IMR-90 (cell line): Measurements from ENCODE around the gene SIPA1L3. TPM values are rescaled to one million over a fixed set of nuclear protein-coding genes. Genes with fewer than 3 reads are reported as not detected.

Experiments
- ATAC-seq: fragments of 200-7000 bp; cut with Tn5 transposase; 2 replicates; pipeline ENCODE4 v1.9.1; 2020; ENCODE audit warnings: low read depth, mild to moderate bottlenecking, moderate library complexity
- BruUV-seq: library from RNA; stranded (reverse); fragments of 400-500 nt; replicated peaks from 2 replicates; lab custom pipeline; 2021; lab: Mats Ljungman, UMichigan
- CTCF ChIA-PET: fragments of 300-600 bp; formaldehyde crosslinking; extraction: SDS; loops from one replicate; lab custom pipeline; 2021; ENCODE audit warnings: antibody characterized with exemption; lab: Yijun Ruan, JAX
- POLR2A ChIA-PET: fragments of 300-600 bp; sonication (Branson Sonifier 250); formaldehyde crosslinking; loops from one replicate; lab custom pipeline; 2022; ENCODE audit warnings: antibody characterized with exemption; ENCODE audit not compliant: unreplicated experiment; lab: Charles Lee
- DNase-seq: peaks from one replicate; pipeline ENCODE4 v3.0.0; 2013
- H2AFZ ChIP-seq: replicated peaks from 2 replicates; pipeline ENCODE3; 2013; ENCODE audit warnings: low read length, mild to moderate bottlenecking; ENCODE audit not compliant: poor library complexity
- H2AK5ac ChIP-seq: 2 replicates; pipeline ENCODE4 v1.6.1; 2013; ENCODE audit warnings: low read depth, low read length, inconsistent platforms
- H2AK9ac ChIP-seq: replicated peaks from 2 replicates; pipeline ENCODE3; 2013; ENCODE audit warnings: mild to moderate bottlenecking, low read depth, low read length, moderate library complexity; ENCODE audit not compliant: poor library complexity
- H2BK120ac ChIP-seq: 2 replicates; pipeline ENCODE4 v1.6.1; 2013; ENCODE audit warnings: low read depth, low read length, inconsistent platforms
- H2BK15ac ChIP-seq: 3 replicates; pipeline ENCODE4 v1.6.1; 2013; ENCODE audit warnings: low read depth, low read length, inconsistent platforms
- H2BK20ac ChIP-seq: 2 replicates; pipeline ENCODE4 v1.6.1; 2013; ENCODE audit warnings: low read depth, mild to moderate bottlenecking, inconsistent platforms, low read length, moderate library complexity
- H2BK5ac ChIP-seq: 2 replicates; pipeline ENCODE4 v1.6.1; 2013; ENCODE audit warnings: mild to moderate bottlenecking, low read depth, low read length, inconsistent platforms; ENCODE audit not compliant: poor library complexity, severe bottlenecking
- H3K14ac ChIP-seq: replicated peaks from 2 replicates; pipeline ENCODE4 v1.6.1; 2013; ENCODE audit warnings: low read depth, low read length, inconsistent platforms
- H3K18ac ChIP-seq: 2 replicates; pipeline ENCODE4 v1.6.1; 2013; ENCODE audit warnings: low read depth, low read length, control low read depth
- H3K23ac ChIP-seq: 2 replicates; pipeline ENCODE4 v1.6.1; 2013; ENCODE audit warnings: low read depth, low read length, inconsistent platforms
- H3K27ac ChIP-seq: 2 replicates; pipeline ENCODE4 v1.5.1; 2013; ENCODE audit warnings: mild to moderate bottlenecking, control low read depth, low read length; ENCODE audit not compliant: insufficient read depth
- H3K27me3 ChIP-seq: 2 replicates; pipeline ENCODE4 v1.6.1; 2013; ENCODE audit warnings: low read length; ENCODE audit not compliant: control insufficient read depth, insufficient read depth
- H3K36me3 ChIP-seq: 2 replicates; pipeline ENCODE4 v1.6.1; 2013; ENCODE audit warnings: low read length, mixed read lengths; ENCODE audit not compliant: control insufficient read depth, insufficient read depth
- H3K4ac ChIP-seq: 2 replicates; pipeline ENCODE4 v1.6.1; 2013; ENCODE audit warnings: low read depth, low read length, inconsistent platforms
- H3K4me1 ChIP-seq: 2 replicates; pipeline ENCODE4 v1.6.1; 2013; ENCODE audit warnings: low read length, mixed read lengths; ENCODE audit not compliant: control insufficient read depth, insufficient read depth
- H3K4me2 ChIP-seq: 2 replicates; pipeline ENCODE4 v1.6.1; 2013; ENCODE audit warnings: low read depth, mild to moderate bottlenecking, control low read depth, low read length, moderate library complexity
- H3K4me3 ChIP-seq: 2 replicates; pipeline ENCODE4 v1.5.1; 2013; ENCODE audit warnings: low read depth, mild to moderate bottlenecking, control low read depth, low read length, moderate library complexity; ENCODE audit not compliant: insufficient read depth
- H3K56ac ChIP-seq: 2 replicates; pipeline ENCODE4 v1.6.1; 2013; ENCODE audit warnings: low read length, inconsistent platforms; ENCODE audit not compliant: insufficient read depth; ENCODE audit errors: extremely low read depth
- H3K79me1 ChIP-seq, 2 experiments: 2 replicates each; pipeline ENCODE4 v1.6.1; 2013; ENCODE audit warnings: low read length in 2 of 2, inconsistent platforms in 1 of 2, low read depth in 1 of 2
- H3K9ac ChIP-seq: 2 replicates; pipeline ENCODE4 v1.6.1; 2013; ENCODE audit warnings: low read depth, low read length, control low read depth
- H3K9me1 ChIP-seq: 2 replicates; pipeline ENCODE4 v1.6.1; 2013; ENCODE audit warnings: low read length, inconsistent platforms; ENCODE audit not compliant: insufficient read depth
- H3K9me3 ChIP-seq: 2 replicates; pipeline ENCODE4 v1.6.1; 2013; ENCODE audit warnings: low read length; ENCODE audit not compliant: control insufficient read depth, insufficient read depth
- H4K20me1 ChIP-seq: 2 replicates; pipeline ENCODE4 v1.6.1; 2013; ENCODE audit warnings: low read length, inconsistent platforms; ENCODE audit not compliant: insufficient read depth
- H4K5ac ChIP-seq: 2 replicates; pipeline ENCODE4 v1.6.1; 2013; ENCODE audit warnings: mild to moderate bottlenecking, low read depth, low read length, control low read depth
- H4K8ac ChIP-seq, 2 experiments: 2 replicates each; pipeline ENCODE4 v1.6.1; 2013; ENCODE audit warnings: low read depth in 2 of 2, low read length in 2 of 2, control low read depth in 1 of 2, inconsistent platforms in 1 of 2
- H4K91ac ChIP-seq: 2 replicates; pipeline ENCODE4 v1.6.1; 2013; ENCODE audit warnings: low read depth, low read length, inconsistent platforms; ENCODE audit not compliant: insufficient read depth
- BHLHE40 ChIP-seq: fragments of 150-350 bp; IDR thresholded peaks from 2 replicates; pipeline ENCODE4 v1.6.1; 2016; ENCODE audit warnings: mild to moderate bottlenecking, low read depth, low read length
- CEBPB ChIP-seq: IDR thresholded peaks from 2 replicates; pipeline ENCODE4 v1.6.1; 2012; ENCODE audit warnings: low read depth, low read length, improper control_type of control experiment
- CHD1 ChIP-seq: IDR thresholded peaks from 2 replicates; pipeline ENCODE4 v1.6.1; 2012; ENCODE audit warnings: low read depth, low read length, improper control_type of control experiment
- FOS ChIP-seq: fragments of 150-350 bp; IDR thresholded peaks from 2 replicates; pipeline ENCODE4 v1.6.1; 2016; ENCODE audit warnings: low read depth, low read length
- MAFK ChIP-seq: IDR thresholded peaks from 2 replicates; pipeline ENCODE4 v1.6.1; 2012; ENCODE audit warnings: low read depth, low read length, improper control_type of control experiment
- MAZ ChIP-seq: IDR thresholded peaks from 2 replicates; pipeline ENCODE4 v1.6.1; 2012; ENCODE audit warnings: low read depth, mild to moderate bottlenecking, low read length, improper control_type of control experiment, moderate library complexity, borderline replicate concordance
- NFE2L2 ChIP-seq: fragments of 150-350 bp; IDR thresholded peaks from 2 replicates; pipeline ENCODE4 v1.6.1; 2016; ENCODE audit warnings: low read depth, mild to moderate bottlenecking, low read length
- POLR2A ChIP-seq: IDR thresholded peaks from 2 replicates; pipeline ENCODE4 v1.6.1; 2012; ENCODE audit warnings: mild to moderate bottlenecking, low read depth, low read length
- RAD21 ChIP-seq: IDR thresholded peaks from 2 replicates; pipeline ENCODE4 v1.6.1; 2012; ENCODE audit warnings: low read length, improper control_type of control experiment
- RCOR1 ChIP-seq: IDR thresholded peaks from 2 replicates; pipeline ENCODE4 v1.6.1; 2012; ENCODE audit warnings: mild to moderate bottlenecking, low read length, improper control_type of control experiment; ENCODE audit not compliant: insufficient replicate concordance
- SMC3 ChIP-seq: fragments of 150-350 bp; IDR thresholded peaks from 2 replicates; pipeline ENCODE4 v1.6.1; 2016; ENCODE audit warnings: low read depth, mild to moderate bottlenecking, antibody characterized with exemption, low read length, moderate library complexity
- WGBS, 2 experiments: methylation state at CpG; one replicate each; pipeline versions ENCODE4 v1.1.5 to v1.1.7; 2013; ENCODE audit warnings: missing lambda C conversion rate in 2 of 2; ENCODE audit not compliant: insufficient read length in 1 of 2; ENCODE audit errors: extremely low coverage in 2 of 2; 5-methylcytosine and 5-hydroxymethylcytosine counted together
- dilution Hi-C: fragments of 300-500 bp; cut with HindIII; formaldehyde crosslinking; loops from one replicate; pipeline ENCODE4 v1.14.3; 2018; ENCODE audit warnings: low sequenced_read_pairs; ENCODE audit not compliant: unreplicated experiment
- in situ Hi-C: fragments of 300-500 bp; cut with MboI; formaldehyde crosslinking; loops from 3 replicates; pipeline ENCODE4 v1.14.3; 2019; ENCODE audit warnings: low sequenced_read_pairs, inconsistent platforms, mixed read lengths
- intact Hi-C: fragments of 100-400 bp; cut with micrococcal nuclease; formaldehyde crosslinking; loops from 2 replicates; pipeline ENCODE4 v1.10.0; 2022
- polyA plus RNA-seq, 3 experiments: library from polyadenylated mRNA; depleted of rRNA; stranded (reverse); fragments of >200 nt; gene quantifications; 2 replicates each; pipeline ENCODE4 v1.2.3, GENCODE V29; 2012; ENCODE audit warnings: low replicate concordance in 1 of 3
- total RNA-seq: library from RNA; depleted of rRNA; stranded (reverse); fragments of >200 nt; gene quantifications from 2 replicates; pipeline ENCODE4 v1.2.3, GENCODE V29; 2012
- TF ChIP-seq, protein P1 (sequence below): fragments of 150-350 bp; IDR thresholded peaks from 2 replicates; pipeline ENCODE4 v1.6.1; 2016; ENCODE audit warnings: low read depth, mild to moderate bottlenecking, low read length, moderate library complexity, borderline replicate concordance
- TF ChIP-seq, protein P2 (sequence below): conservative IDR thresholded peaks from 2 replicates; pipeline ENCODE4 v1.5.1; 2012; ENCODE audit warnings: mild to moderate bottlenecking, low read depth, low read length, improper control_type of control experiment

Gene SIPA1L3
- total and polyA plus RNA-seq, 2 of the 4 experiments (the other 2 are of a cell fraction) = 4.1 to 9.4 TPM

DNA sequence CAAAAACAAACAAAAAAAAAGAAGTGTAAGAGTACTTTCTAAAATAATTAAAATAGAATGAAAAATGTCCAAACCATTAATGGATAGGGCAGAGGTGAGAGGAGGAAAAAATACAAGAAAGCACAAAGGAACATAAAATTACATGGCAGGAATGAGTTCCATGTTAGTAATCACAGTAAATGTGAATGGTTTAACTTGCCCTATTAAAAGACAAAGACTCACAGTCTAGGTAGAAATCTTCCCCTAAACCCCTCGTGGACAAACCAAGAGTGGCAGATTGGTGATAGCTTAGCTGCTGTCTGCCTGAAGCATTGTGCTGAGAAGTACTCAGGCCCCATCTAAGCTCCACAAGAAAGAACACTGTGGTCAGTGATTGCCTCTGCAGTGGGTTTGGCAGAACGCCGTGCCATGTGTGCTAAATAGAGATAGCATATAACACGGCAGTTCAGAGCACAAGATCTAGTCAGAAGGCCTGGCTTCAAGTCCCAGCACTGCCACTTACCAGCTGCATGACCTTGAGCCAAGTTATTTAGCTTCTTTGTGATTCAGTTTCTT is 213.5 kb downstream of the SIPA1L3 start:
- POLR2A ChIA-PET = no interaction called here
- intact Hi-C loops = no loop called here

More for the DNA sequence above, 213.5 kb downstream of the SIPA1L3 start:
- in situ Hi-C loops = no loop called here
- no peak overlapping the region for H3K56ac ChIP-seq
- H3K9ac ChIP-seq = no peak overlapping the region
- CTCF ChIA-PET = interaction anchor here (0.8 kb wide), 1 partner anchor 217 kb away, joined by 3 read pairs; no protein-coding TSS in a partner anchor
- no peak overlapping the region for H2BK5ac ChIP-seq
- WGBS, 2 experiments = 100% methylated on average over 4 of the region's 4 CpGs; no CpG with 5 or more reads in 1 of the 2 experiments
- peaks cover 2% of the 10 kb centered on the region for H3K4me1 ChIP-seq
- no peak overlapping the region for H2AFZ ChIP-seq
- no peak overlapping the region for H3K27ac ChIP-seq
- no peak overlapping the region for H3K18ac ChIP-seq
- H2BK20ac ChIP-seq = no peak overlapping the region
- H3K23ac ChIP-seq = no peak overlapping the region
- H2AK9ac ChIP-seq = no peak overlapping the region
- no peak overlapping the region for H3K4ac ChIP-seq
- no TSS peak for BruUV-seq
- H3K79me1 ChIP-seq = peaks cover 4 to 18% of the 10 kb centered on the region in 2 experiments
- H3K4me2 ChIP-seq = no peak overlapping the region
- no peak for ATAC-seq
- TF ChIP-seq CEBPB (no peak), FOS (no peak), SMC3 (no peak), CHD1 (no peak), RCOR1 (no peak), BHLHE40 (no peak), RAD21 (no peak), MAZ (no peak), MAFK (no peak), POLR2A (no peak), NFE2L2 (no peak)
- TF ChIP-seq, protein P1, sequence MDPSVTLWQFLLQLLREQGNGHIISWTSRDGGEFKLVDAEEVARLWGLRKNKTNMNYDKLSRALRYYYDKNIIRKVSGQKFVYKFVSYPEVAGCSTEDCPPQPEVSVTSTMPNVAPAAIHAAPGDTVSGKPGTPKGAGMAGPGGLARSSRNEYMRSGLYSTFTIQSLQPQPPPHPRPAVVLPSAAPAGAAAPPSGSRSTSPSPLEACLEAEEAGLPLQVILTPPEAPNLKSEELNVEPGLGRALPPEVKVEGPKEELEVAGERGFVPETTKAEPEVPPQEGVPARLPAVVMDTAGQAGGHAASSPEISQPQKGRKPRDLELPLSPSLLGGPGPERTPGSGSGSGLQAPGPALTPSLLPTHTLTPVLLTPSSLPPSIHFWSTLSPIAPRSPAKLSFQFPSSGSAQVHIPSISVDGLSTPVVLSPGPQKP = no peak
- TF ChIP-seq, protein P2, sequence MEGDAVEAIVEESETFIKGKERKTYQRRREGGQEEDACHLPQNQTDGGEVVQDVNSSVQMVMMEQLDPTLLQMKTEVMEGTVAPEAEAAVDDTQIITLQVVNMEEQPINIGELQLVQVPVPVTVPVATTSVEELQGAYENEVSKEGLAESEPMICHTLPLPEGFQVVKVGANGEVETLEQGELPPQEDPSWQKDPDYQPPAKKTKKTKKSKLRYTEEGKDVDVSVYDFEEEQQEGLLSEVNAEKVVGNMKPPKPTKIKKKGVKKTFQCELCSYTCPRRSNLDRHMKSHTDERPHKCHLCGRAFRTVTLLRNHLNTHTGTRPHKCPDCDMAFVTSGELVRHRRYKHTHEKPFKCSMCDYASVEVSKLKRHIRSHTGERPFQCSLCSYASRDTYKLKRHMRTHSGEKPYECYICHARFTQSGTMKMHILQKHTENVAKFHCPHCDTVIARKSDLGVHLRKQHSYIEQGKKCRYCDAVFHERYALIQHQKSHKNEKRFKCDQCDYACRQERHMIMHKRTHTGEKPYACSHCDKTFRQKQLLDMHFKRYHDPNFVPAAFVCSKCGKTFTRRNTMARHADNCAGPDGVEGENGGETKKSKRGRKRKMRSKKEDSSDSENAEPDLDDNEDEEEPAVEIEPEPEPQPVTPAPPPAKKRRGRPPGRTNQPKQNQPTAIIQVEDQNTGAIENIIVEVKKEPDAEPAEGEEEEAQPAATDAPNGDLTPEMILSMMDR = no peak
- no peak overlapping the region for H4K91ac ChIP-seq
- no peaks in the 10 kb centered on the region for H3K9me3 ChIP-seq
- H4K8ac ChIP-seq = no peak overlapping the region
- no peak overlapping the region for H2BK120ac ChIP-seq
- H2BK15ac ChIP-seq = no peak overlapping the region
- no peak overlapping the region for H4K5ac ChIP-seq
- H2AK5ac ChIP-seq = no peak overlapping the region
- H3K36me3 ChIP-seq = peaks cover 25% of the 10 kb centered on the region
- DNase-seq = no peak
- no peaks in the 10 kb centered on the region for H3K27me3 ChIP-seq
- no peaks in the 10 kb centered on the region for H4K20me1 ChIP-seq
- no peak overlapping the region for H3K14ac ChIP-seq
- peaks cover 3% of the 10 kb centered on the region; the same call in 1 of the 2 replicates for H3K9me1 ChIP-seq
- H3K4me3 ChIP-seq = no peak overlapping the region
- dilution Hi-C loops = no loop called here
